ENCODE data around the gene PNCK.
"Not testable (repeated sequence)": the region's sequence is repeated elsewhere in the genome, so short reads cannot be mapped to it uniquely, and the experiment has no call there.

Gene PNCK

GRCh38 chrX:153673428-153674218 lies at the start of gene PNCK:
Gene PNCK (minus strand): TSS chrX:153673813. CDS start chrX:153673076, 737 bp downstream.
- DNase-seq (ENCODE audit: low read depth in 2 of 2): no peak

DNA sequence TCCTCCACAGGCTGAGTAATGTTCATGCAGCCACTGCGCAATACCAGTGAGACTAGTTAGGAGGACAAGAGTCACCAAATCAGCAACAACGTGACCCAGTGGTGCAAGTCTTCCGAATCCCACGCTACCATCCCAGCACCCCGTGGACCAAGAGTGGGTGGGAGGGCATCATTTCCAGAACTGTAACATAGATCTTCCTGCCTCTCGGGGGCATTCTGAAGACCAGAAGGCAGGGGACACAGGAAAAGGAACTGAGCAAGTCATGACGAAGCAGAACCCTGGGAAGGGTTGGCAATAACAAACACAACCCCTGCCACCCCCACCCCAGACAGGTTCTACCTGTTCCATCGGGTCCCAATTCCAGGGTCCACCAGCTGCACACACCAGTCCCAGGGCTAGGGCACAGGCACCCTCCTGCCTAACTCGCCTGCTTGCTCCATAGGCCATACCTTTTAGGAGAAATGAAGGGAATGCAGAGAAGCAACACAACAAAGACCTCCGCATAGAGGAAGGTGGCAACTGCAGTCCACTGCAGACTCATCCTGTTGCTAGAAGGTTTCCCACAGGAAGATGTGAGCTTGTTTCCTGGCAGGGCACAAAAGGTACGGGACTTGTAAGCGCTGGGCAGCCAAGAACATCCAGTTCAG lies 49.2 kb upstream of the PNCK start:
- DNase-seq (ENCODE audit: low read depth in 2 of 2): no peak

DNA sequence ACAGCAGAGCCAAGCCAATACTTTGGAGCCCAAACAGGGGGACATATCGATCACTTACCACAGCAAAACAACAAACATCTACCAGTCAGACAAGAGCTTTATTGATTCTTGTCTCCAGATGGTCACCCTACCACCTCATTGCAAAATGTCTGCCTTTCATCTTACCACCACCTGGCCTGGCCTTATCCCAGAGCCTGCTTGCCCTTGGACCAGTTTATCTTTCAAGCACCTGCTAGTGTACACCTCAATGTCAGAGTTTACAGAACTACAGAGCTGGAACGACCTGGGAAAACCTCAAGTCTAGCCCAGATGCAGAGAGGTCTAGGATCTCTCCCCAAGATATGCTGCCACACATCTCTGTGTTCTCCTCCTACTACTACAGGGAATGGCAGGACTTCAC lies 46.1 kb upstream of the PNCK start:
- DNase-seq (ENCODE audit: low read depth in 2 of 2): no peak

DNA sequence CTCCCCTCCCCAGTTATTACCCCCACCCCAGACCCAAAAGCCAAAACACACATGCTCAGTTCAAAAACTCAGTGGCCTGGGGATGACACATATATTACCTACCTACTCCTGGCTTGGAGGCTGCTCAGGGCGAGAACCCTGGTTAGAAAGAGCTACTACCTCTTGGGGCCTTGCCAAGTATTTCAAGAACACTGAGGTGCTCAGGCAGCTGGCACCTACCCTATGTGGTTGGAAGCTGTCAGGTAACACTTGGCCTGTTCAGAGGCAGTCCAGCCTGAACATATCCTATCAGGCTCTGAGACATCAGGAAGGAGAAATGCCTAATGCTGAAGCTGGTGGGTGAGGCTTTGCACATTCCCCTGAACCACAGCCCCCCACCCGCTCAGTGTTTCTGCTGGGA lies 45.6 kb upstream of the PNCK start:
- DNase-seq (ENCODE audit: low read depth in 2 of 2): no peak

GRCh38 chrX:153717445-153717844 lies 43.8 kb upstream of the PNCK start:
- DNase-seq (ENCODE audit: low read depth in 2 of 2): no peak

- no peak for DNase-seq (ENCODE audit: low read depth in 2 of 2)
Observed at GRCh38 chrX:153714256-153714655, 40.6 kb upstream of the PNCK start.

GRCh38 chrX:153709726-153710674 lies 36.4 kb upstream of the PNCK start:
- no peak for DNase-seq (ENCODE audit: low read depth in 2 of 2)

GRCh38 chrX:153708415-153708814 lies 34.8 kb upstream of the PNCK start:
- DNase-seq (ENCODE audit: low read depth in 2 of 2): peak in 1 of 2 donors; percentile 40

DNA sequence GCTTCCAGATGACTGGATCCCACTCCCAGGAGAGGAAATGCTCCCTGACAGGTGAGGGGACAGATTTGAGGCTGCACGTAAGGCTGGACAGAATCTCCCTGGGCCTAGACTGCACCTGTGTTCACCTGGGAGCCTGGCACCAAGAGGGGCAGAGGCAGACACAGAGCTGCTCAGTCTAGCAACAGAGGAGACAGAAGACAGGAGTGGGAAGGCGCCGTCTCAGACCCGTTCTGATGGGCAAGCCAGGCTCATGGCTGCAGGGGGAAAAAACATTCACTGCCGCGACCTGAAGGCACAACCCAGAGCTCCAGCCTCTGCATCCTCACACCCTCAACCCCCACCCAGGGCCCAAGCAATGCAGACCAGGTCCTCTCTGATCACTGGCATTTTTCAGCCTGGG lies 33.8 kb upstream of the PNCK start:
- no peak for DNase-seq (ENCODE audit: low read depth in 2 of 2)

- no peak for DNase-seq (ENCODE audit: low read depth in 2 of 2)
Observed at GRCh38 chrX:153706799-153707198, 33.2 kb upstream of the PNCK start.

DNA sequence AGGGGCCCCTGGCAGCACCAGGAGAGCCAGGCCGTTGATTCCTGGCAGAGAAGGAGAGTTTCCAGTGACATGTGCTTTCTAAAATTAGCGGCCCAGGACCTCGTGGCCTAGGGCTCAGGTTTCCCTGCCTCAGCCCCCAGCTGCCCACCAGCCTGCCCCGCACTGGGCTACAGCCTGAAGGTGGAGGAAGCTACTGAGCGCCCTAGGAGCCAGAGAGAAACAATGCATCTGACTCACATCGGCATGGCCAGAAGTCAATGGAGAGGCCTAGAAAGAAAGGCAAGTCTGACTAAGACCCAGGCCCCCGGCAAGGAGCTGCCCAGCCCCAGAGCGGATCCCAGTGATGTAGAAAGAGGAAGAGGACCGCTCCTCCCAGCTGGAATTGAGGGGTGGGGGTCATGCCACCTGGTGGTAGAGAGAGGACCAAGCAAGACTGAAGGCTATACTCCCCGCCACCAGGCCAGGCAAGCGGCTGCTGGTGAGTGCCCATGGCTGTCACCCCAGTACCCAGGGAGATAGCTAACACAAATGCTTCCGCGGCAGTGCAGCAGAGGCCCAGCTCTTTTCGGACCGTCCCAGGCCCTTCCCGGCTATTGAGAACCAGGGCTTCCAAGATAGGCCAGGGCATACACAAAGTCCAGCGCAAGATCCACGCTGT lies 31.9 kb upstream of the PNCK start:
- not testable (repeated sequence) for DNase-seq (ENCODE audit: low read depth in 2 of 2)

DNA sequence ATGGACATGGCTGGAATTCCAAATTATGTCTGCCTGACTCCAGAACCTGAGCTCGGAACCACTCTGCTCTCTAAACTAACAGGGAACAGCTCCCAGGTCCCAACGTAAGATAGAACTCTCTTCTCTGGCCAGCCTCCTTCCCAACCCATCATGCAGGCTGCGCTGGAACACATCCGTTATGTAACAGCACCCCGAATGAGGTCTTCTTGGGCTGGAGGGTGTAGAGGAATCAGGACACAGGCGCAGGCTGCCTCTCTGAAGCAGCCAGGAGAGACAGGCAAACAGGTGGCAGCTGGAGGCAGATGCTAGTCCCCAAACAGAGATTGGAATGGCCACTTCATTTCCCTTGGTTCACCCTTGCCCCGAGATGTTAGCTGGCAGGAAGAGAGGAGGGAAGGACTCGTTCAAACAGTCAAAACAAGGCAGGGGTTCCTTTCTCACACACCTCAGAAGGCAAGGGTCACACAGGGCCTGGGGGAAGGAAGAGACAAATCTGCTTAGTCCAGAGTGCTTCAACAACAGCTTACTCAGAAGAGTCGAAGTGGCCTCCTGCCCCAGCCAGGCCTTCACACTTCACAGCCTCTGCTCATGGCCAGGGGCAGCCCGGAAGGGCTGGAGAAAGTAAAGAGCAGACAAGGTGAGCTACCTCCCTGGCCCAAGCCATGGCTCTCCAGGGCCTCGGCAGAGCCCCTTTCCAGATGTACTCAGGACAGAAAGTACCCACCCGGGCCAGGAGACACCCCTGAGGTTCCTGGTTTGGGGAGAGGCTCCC lies 31.2 kb upstream of the PNCK start:
- DNase-seq (ENCODE audit: low read depth in 2 of 2): not testable (repeated sequence)

GRCh38 chrX:153704021-153704526 lies 30.5 kb upstream of the PNCK start:
- no peak for DNase-seq (ENCODE audit: low read depth in 2 of 2)

DNA sequence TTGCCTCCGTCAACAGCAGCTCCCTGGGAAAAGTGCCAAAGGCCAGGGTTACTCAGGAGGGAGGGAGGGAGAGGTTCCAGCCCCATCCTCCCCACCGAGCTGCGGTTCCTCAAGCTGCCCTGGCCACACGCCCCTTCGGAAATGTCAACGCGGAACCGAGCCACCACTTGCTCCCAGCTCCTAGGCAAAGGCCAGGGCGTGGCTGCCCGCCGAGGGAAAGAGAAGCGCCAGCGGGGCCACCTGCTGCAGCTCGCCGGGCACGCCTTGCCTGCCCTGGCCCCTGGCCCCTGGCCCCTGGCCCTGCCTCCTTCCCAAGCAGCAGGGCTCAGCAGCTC lies 29.4 kb upstream of the PNCK start:
- no peak for DNase-seq (ENCODE audit: low read depth in 2 of 2)

DNA sequence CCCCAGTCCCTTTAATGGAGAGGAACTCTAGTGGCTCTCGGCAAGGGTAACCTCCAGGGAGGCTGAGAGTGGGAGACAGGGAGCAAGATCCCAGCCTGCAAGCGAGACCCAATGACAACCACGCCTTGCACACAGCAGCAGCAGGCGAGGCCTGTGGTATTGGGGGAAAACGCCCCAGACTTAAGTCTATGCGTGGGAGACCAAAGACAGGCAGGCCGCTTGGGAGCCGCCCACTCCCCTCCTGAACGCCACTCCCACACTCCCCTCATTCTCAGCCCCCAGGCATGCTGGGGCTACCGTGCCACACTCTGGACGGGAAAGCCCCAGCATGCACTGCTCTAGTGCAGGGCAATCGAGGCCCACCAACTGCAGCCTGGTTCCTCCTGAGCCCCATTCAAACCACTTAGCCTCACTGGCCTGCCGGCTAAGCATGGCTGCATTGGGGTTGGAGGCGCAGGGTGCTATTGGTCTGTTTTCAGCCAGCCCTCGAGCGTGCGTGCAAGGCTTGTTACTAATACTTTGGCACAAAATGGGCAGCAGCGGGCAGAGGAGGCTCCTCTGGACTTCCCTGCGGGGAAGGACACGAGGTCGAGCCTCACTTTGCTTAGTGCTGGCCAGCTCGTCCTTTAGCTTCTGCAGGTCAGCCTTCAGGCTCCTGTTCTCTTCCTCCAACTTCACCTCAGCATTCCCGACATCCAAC lies 28.9 kb upstream of the PNCK start:
- no peak for DNase-seq (ENCODE audit: low read depth in 2 of 2)

GRCh38 chrX:153701706-153702105 lies 28.1 kb upstream of the PNCK start:
- no peak for DNase-seq (ENCODE audit: low read depth in 2 of 2)

- DNase-seq (ENCODE audit: low read depth in 2 of 2): no peak
Observed at GRCh38 chrX:153700967-153701366, 27.4 kb upstream of the PNCK start.

- no peak for DNase-seq (ENCODE audit: low read depth in 2 of 2)
Observed at GRCh38 chrX:153700376-153700945, 26.8 kb upstream of the PNCK start.

GRCh38 chrX:153699784-153700371 lies 26.3 kb upstream of the PNCK start:
- not testable (repeated sequence) for DNase-seq (ENCODE audit: low read depth in 2 of 2)

All from stimulated activated CD4-positive, alpha-beta T cell treated with anti-CD3 and anti-CD28 coated beads, Interleukin-4, amount 100 ng/mL, for 48 hours (primary cell).